ENCODE data around the gene ZGLP1. TPM values are rescaled to one million over a fixed set of nuclear protein-coding genes. Genes with fewer than 3 reads are reported as not detected.

The ZGLP1 gene
- total and polyA plus RNA-seq, 9 donors, result 0.27 to 5.6 (median 3.0) TPM

DNA sequence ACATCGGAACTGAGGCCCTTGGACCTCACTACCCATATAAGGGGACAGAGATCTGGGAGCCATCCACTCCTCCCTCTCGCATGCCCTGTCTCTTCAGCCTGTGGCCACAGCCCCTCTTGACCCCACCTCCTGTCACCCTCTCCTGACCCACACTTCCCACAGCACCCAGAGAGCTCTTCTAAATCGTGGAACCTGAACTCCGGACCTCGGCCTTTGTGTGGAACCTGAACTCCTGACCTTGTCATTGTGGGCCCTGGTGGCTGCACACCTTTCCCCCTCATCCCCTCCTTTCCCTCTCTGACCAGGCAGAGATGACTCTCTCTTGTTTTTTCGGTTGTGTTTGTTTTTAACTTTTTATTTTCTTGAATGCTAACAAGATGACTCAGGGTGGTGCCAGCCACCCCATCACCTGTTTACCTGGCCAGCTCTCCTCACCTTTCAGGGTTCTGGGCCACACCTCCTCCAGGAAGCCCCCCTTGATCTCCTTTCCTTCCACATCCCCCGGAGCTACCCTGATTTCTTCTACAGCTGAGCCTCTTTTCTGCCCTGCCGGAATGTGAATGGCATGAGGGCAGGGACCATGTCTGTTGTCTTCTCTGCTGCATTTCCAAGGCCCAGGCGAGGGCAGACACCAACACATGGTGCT lies 52.5 kb downstream of the ZGLP1 start:
- H3K36me3 ChIP-seq, result no peaks in the 10 kb centered on the region
- DNase-seq, result no peak
- WGBS, 3 donors, result 68 to 76% (median 69%) methylated on average over 9 of the region's 9 CpGs
- TF ChIP-seq CTCF (IDR thresholded peaks at IDR 0.05) (no peak), EP300 (IDR thresholded peaks at IDR 0.05) (no peak), POLR2A (IDR thresholded peaks at IDR 0.05) (no peak)
- no peaks in the 10 kb centered on the region for H3K9me3 ChIP-seq
- intact Hi-C loops (cut with DNase I), result loop anchor here in 3 of 4 donors (5.0 to 10.0 kb wide), 3 partner anchors 62 to 325 kb away; partner anchors contain the start of genes OLFM2 (in 2 of the 3) and DNMT1 (in 1 of the 3)
- H3K27me3 ChIP-seq, result no peaks in the 10 kb centered on the region
- H3K4me3 ChIP-seq, result no peak overlapping the region
- H3K4me1 ChIP-seq (ENCODE audit: insufficient read depth), result peaks cover 3% of the 10 kb centered on the region
- H3K27ac ChIP-seq, result no peak overlapping the region

GRCh38 chr19:10256551-10256950 lies 53.1 kb downstream of the ZGLP1 start:
- H3K27me3 ChIP-seq, result no peaks in the 10 kb centered on the region
- WGBS, 3 donors, result 57 to 72% (median 61%) methylated on average over 16 to 18 of the region's 18 CpGs
- TF ChIP-seq POLR2A (IDR thresholded peaks at IDR 0.05) (no peak), EP300 (IDR thresholded peaks at IDR 0.05) (no peak), CTCF (IDR thresholded peaks at IDR 0.05) (no peak)
- DNase-seq, result peak in 1 of 5 donors; percentile 29
- no peak overlapping the region for H3K4me3 ChIP-seq
- no peaks in the 10 kb centered on the region for H3K9me3 ChIP-seq
- no peaks in the 10 kb centered on the region for H3K36me3 ChIP-seq
- no peak overlapping the region for H3K27ac ChIP-seq
- H3K4me1 ChIP-seq (ENCODE audit: insufficient read depth), result peaks cover 3% of the 10 kb centered on the region
- intact Hi-C loops (cut with DNase I), result loop anchor here in 3 of 4 donors (5.0 to 10.0 kb wide), 3 partner anchors 62 to 324 kb away; partner anchors contain the start of genes OLFM2 (in 2 of the 3) and DNMT1 (in 1 of the 3)

DNA sequence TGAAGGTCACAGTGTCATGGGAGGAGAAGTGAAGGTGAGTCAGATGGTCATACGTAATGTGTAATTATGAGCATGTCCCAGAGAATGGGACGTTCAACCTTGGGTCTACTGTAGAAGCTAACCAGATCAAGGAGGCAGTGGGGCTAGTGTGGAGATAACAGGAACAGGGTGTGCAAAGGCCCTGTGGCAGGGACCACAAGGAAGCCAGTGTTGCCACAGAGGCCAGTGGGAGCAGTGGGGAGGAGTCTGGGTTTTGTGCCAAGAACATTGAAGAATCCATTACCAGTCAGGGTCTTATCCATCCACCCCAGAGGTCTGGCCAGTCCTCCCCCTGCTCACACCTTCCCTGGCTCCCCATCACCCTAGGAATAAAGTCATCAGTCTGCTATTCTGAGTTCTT lies 54.3 kb downstream of the ZGLP1 start:
- H3K27me3 ChIP-seq, result no peaks in the 10 kb centered on the region
- no peak for TF ChIP-seq POLR2A (IDR thresholded peaks at IDR 0.05)
- no peak for TF ChIP-seq EP300 (IDR thresholded peaks at IDR 0.05)
- TF ChIP-seq CTCF (IDR thresholded peaks at IDR 0.05), result no peak
- WGBS, 3 donors, result 81 to 92% (median 92%) methylated on average over 2 of the region's 2 CpGs
- no peaks in the 10 kb centered on the region for H3K36me3 ChIP-seq
- H3K27ac ChIP-seq, result no peak overlapping the region
- H3K4me1 ChIP-seq (ENCODE audit: insufficient read depth), result peaks cover 6% of the 10 kb centered on the region
- no peak for DNase-seq
- intact Hi-C loops (cut with DNase I), result loop anchor here in 3 of 4 donors (5.0 to 10.0 kb wide), 3 partner anchors 61 to 323 kb away; partner anchors contain the start of genes OLFM2 (in 2 of the 3) and DNMT1 (in 1 of the 3)
- no peaks in the 10 kb centered on the region for H3K9me3 ChIP-seq
- no peak overlapping the region for H3K4me3 ChIP-seq

Small RNAs within 50 kb of the gene (small RNA-seq; reads per million reads assigned to genes)
- not detected for gene AC011511.1
- not detected for gene AC011511.4

Other genes with a start within 250 kb of the ZGLP1 start
- 10 to 100 TPM; 34.0 to 49.5 (median 40.2) TPM for gene SHFL, start 223.5 kb downstream of the ZGLP1 start, total RNA-seq
- 10 to 100 TPM; 39.0 to 42.1 TPM for gene SHFL, start 223.5 kb downstream of the ZGLP1 start, polyA plus RNA-seq
- under 1 TPM in 6 of 7 donors, not detected in 1; 0.15 to 0.80 (median 0.38) TPM for gene ANGPTL6, start 207.1 kb downstream of the ZGLP1 start, total RNA-seq
- gene ANGPTL6, start 207.1 kb downstream of the ZGLP1 start, polyA plus RNA-seq, result 1 to 10 TPM in 1 of 2 donors, under 1 TPM in 1; 0.10 to 1.4 TPM
- 10 to 100 TPM; 21.0 to 58.3 (median 44.4) TPM for gene PPAN, start 203.5 kb downstream of the ZGLP1 start, total RNA-seq
- 10 to 100 TPM in 1 of 2 donors, 1 to 10 TPM in 1; 6.2 to 33.3 TPM for gene PPAN, start 203.5 kb downstream of the ZGLP1 start, polyA plus RNA-seq
- 10 to 100 TPM in 5 of 7 donors, 1 to 10 TPM in 2; 5.5 to 18.5 (median 14.4) TPM for gene P2RY11, start 198.1 kb downstream of the ZGLP1 start, total RNA-seq
- gene P2RY11, start 198.1 kb downstream of the ZGLP1 start, polyA plus RNA-seq, result 1 to 10 TPM; 2.1 to 8.7 TPM
- gene EIF3G, start 189.9 kb downstream of the ZGLP1 start, total RNA-seq, result 100 to 1,000 TPM; 284 to 375 (median 298) TPM
- 100 to 1,000 TPM; 293 to 311 TPM for gene EIF3G, start 189.9 kb downstream of the ZGLP1 start, polyA plus RNA-seq
- 10 to 100 TPM; 28.1 to 74.2 (median 41.8) TPM for gene DNMT1, start 114.9 kb downstream of the ZGLP1 start, total RNA-seq
- gene DNMT1, start 114.9 kb downstream of the ZGLP1 start, polyA plus RNA-seq, result 10 to 100 TPM; 19.8 to 60.2 TPM
- 10 to 100 TPM in 4 of 7 donors, 1 to 10 TPM in 3; 3.6 to 25.9 (median 12.7) TPM for gene S1PR2, start 78.5 kb downstream of the ZGLP1 start, total RNA-seq
- 1 to 10 TPM; 4.9 to 5.1 TPM for gene S1PR2, start 78.5 kb downstream of the ZGLP1 start, polyA plus RNA-seq
- gene MRPL4, start 57.6 kb downstream of the ZGLP1 start, total RNA-seq, result 10 to 100 TPM; 42.2 to 73.3 (median 58.9) TPM
- gene MRPL4, start 57.6 kb downstream of the ZGLP1 start, polyA plus RNA-seq, result 10 to 100 TPM in 1 of 2 donors, 1 to 10 TPM in 1; 4.7 to 60.6 TPM
- 100 to 1,000 TPM in 1 of 7 donors, 10 to 100 TPM in 6; 12.1 to 116 (median 18.7) TPM for gene ICAM1, start 38.7 kb downstream of the ZGLP1 start, total RNA-seq
- 10 to 100 TPM; 12.3 to 20.6 TPM for gene ICAM1, start 38.7 kb downstream of the ZGLP1 start, polyA plus RNA-seq
- gene ICAM4, start 22.9 kb downstream of the ZGLP1 start, total RNA-seq, result 1 to 10 TPM in 2 of 7 donors, under 1 TPM in 5; 0.26 to 3.3 (median 0.60) TPM
- gene ICAM4, start 22.9 kb downstream of the ZGLP1 start, polyA plus RNA-seq, result under 1 TPM; 0.17 to 0.29 TPM
- gene ICAM5, start 19.9 kb downstream of the ZGLP1 start, total RNA-seq, result 10 to 100 TPM in 3 of 7 donors, 1 to 10 TPM in 1, under 1 TPM in 3; 0.51 to 16.1 (median 2.5) TPM
- under 1 TPM in 1 of 2 donors, not detected in 1; 0.11 TPM for gene ICAM5, start 19.9 kb downstream of the ZGLP1 start, polyA plus RNA-seq
- 10 to 100 TPM; 11.1 to 23.6 (median 13.2) TPM for gene FDX2, start 6.2 kb upstream of the ZGLP1 start, total RNA-seq
- gene FDX2, start 6.2 kb upstream of the ZGLP1 start, polyA plus RNA-seq, result 10 to 100 TPM in 1 of 2 donors, 1 to 10 TPM in 1; 2.5 to 16.8 TPM
- 10 to 100 TPM; 13.1 to 50.7 (median 41.0) TPM for gene RAVER1, start 23.7 kb upstream of the ZGLP1 start, total RNA-seq
- gene RAVER1, start 23.7 kb upstream of the ZGLP1 start, polyA plus RNA-seq, result 10 to 100 TPM in 1 of 2 donors, 1 to 10 TPM in 1; 1.3 to 18.2 TPM
- gene ICAM3, start 29.8 kb upstream of the ZGLP1 start, total RNA-seq, result 10 to 100 TPM in 1 of 7 donors, 1 to 10 TPM in 6; 2.2 to 10.9 (median 3.6) TPM
- 1 to 10 TPM; 3.9 to 4.3 TPM for gene ICAM3, start 29.8 kb upstream of the ZGLP1 start, polyA plus RNA-seq
- gene TYK2, start 70.8 kb upstream of the ZGLP1 start, total RNA-seq, result 100 to 1,000 TPM in 1 of 7 donors, 10 to 100 TPM in 6; 55.4 to 118 (median 81.6) TPM
- gene TYK2, start 70.8 kb upstream of the ZGLP1 start, polyA plus RNA-seq, result 10 to 100 TPM; 62.7 to 73.2 TPM
- 100 to 1,000 TPM in 5 of 7 donors, 10 to 100 TPM in 2; 81.3 to 123 (median 113) TPM for gene CDC37, start 93.7 kb upstream of the ZGLP1 start, total RNA-seq
- 100 to 1,000 TPM; 117 to 180 TPM for gene CDC37, start 93.7 kb upstream of the ZGLP1 start, polyA plus RNA-seq
- 1 to 10 TPM in 6 of 7 donors, under 1 TPM in 1; 0.71 to 4.8 (median 3.0) TPM for gene PDE4A, start 110.7 kb upstream of the ZGLP1 start, total RNA-seq
- 1 to 10 TPM; 2.1 to 2.6 TPM for gene PDE4A, start 110.7 kb upstream of the ZGLP1 start, polyA plus RNA-seq
- 10 to 100 TPM; 29.6 to 61.7 (median 51.7) TPM for gene KEAP1, start 193.5 kb upstream of the ZGLP1 start, total RNA-seq
- 10 to 100 TPM; 38.5 to 40.4 TPM for gene KEAP1, start 193.5 kb upstream of the ZGLP1 start, polyA plus RNA-seq
- gene S1PR5, start 207.6 kb upstream of the ZGLP1 start, total RNA-seq, result under 1 TPM in 6 of 7 donors, not detected in 1; 0.12 to 0.57 (median 0.32) TPM
- gene S1PR5, start 207.6 kb upstream of the ZGLP1 start, polyA plus RNA-seq, result 1 to 10 TPM in 1 of 2 donors, under 1 TPM in 1; 0.33 to 1.4 TPM
- gene ATG4D, start 234.1 kb upstream of the ZGLP1 start, total RNA-seq, result 10 to 100 TPM; 13.9 to 26.9 (median 24.1) TPM
- gene ATG4D, start 234.1 kb upstream of the ZGLP1 start, polyA plus RNA-seq, result 10 to 100 TPM in 1 of 2 donors, 1 to 10 TPM in 1; 3.1 to 20.8 TPM

All from ovary (tissue), 9 donors.